Sigmoid colon (tissue), 4 donors: ENCODE data around the gene RMND5A.
"Not testable (repeated sequence)": the region's sequence is repeated elsewhere in the genome, so short reads cannot be mapped to it uniquely, and the experiment has no call there.

Experiments
- CTCF ChIP-seq, 4 experiments: fragments of 450-650 bp in 3 of 4; fragments of 200-600 bp in 1 of 4; IDR thresholded peaks; one replicate each; pipeline ENCODE4 v1.5.1; 2016 to 2019; ENCODE audit warnings: antibody characterized with exemption in 4 of 4, mild to moderate bottlenecking in 3 of 4, moderate library complexity in 2 of 4
- POLR2A ChIP-seq, 2 donors: fragments of 450-650 bp; IDR thresholded peaks; one replicate each; pipeline ENCODE4 v1.6.1; 2016; ENCODE audit warnings: antibody characterized with exemption in 2 of 2, mild to moderate bottlenecking in 2 of 2, moderate library complexity in 2 of 2
- POLR2AphosphoS5 ChIP-seq, 4 donors: sonication (generic); formaldehyde crosslinking; IDR thresholded peaks; one replicate each; pipeline ENCODE4 v1.6.1; 2017; ENCODE audit warnings: antibody characterized with exemption in 4 of 4

GRCh38 chr2:86733528-86733927 is 13.4 kb downstream of the RMND5A start:
- not testable (repeated sequence) for TF ChIP-seq CTCF, POLR2A, POLR2AphosphoS5 (IDR thresholded peaks at IDR 0.05)
